Neural progenitor cell (in vitro differentiated cells): ENCODE measurements around the gene SDHD. TPM values are rescaled to one million over a fixed set of nuclear protein-coding genes. Genes with fewer than 3 reads are reported as not detected.

Experiments
- DNase-seq: peaks from one replicate; pipeline ENCODE4 v3.0.0-alpha.2; 2016; ENCODE audit warnings: low spot score
- H2AFZ ChIP-seq: fragments of 200-600 bp; sonication (generic); replicated peaks from 2 replicates; pipeline ENCODE4 v1.6.1; 2016; ENCODE audit warnings: antibody characterized with exemption
- H3F3A ChIP-seq: fragments of 200-600 bp; sonication (generic); 2 replicates; pipeline ENCODE4 v1.6.1; 2016; ENCODE audit warnings: antibody characterized with exemption, low read depth
- H3K27ac ChIP-seq: fragments of 200-600 bp; sonication (generic); 2 replicates; pipeline ENCODE4 v1.5.1; 2016; ENCODE audit warnings: mild to moderate bottlenecking
- H3K27me3 ChIP-seq: fragments of 200-600 bp; sonication (generic); 2 replicates; pipeline ENCODE4 v1.6.1; 2016; ENCODE audit warnings: mild to moderate bottlenecking, moderate library complexity
- H3K36me3 ChIP-seq: fragments of 200-600 bp; sonication (generic); 2 replicates; pipeline ENCODE4 v1.5.1; 2016
- H3K4me1 ChIP-seq: fragments of 200-600 bp; sonication (generic); 2 replicates; pipeline ENCODE4 v1.6.1; 2016; ENCODE audit warnings: mixed run types
- H3K4me2 ChIP-seq: fragments of 200-600 bp; sonication (generic); 2 replicates; pipeline ENCODE4 v1.6.1; 2016
- H3K4me3 ChIP-seq: fragments of 200-600 bp; sonication (generic); 2 replicates; pipeline ENCODE4 v1.5.1; 2016
- H3K79me2 ChIP-seq: fragments of 200-600 bp; sonication (generic); 2 replicates; pipeline ENCODE4 v1.6.1; 2016; ENCODE audit warnings: low read depth
- H3K9ac ChIP-seq: fragments of 200-600 bp; sonication (generic); 2 replicates; pipeline ENCODE4 v1.6.1; 2016
- H3K9me3 ChIP-seq: fragments of 200-600 bp; sonication (generic); 2 replicates; pipeline ENCODE4 v1.5.1; 2016; ENCODE audit warnings: low read depth
- H4K20me1 ChIP-seq: fragments of 200-600 bp; sonication (generic); 2 replicates; pipeline ENCODE4 v1.6.1; 2016; ENCODE audit warnings: low read depth
- H3K27ac Mint-ChIP-seq: 3 replicates; pipeline ENCODE4 v1.8.0; 2021; ENCODE audit warnings: mixed read lengths
- H3K27me3 Mint-ChIP-seq: 2 replicates; pipeline ENCODE4 v1.8.0; 2022; ENCODE audit warnings: low read depth, mild to moderate bottlenecking, inconsistent platforms, moderate library complexity, mixed read lengths; ENCODE audit not compliant: insufficient read depth
- H3K36me3 Mint-ChIP-seq: 3 replicates; pipeline ENCODE4 v1.8.0; 2021; ENCODE audit warnings: mixed read lengths
- H3K4me1 Mint-ChIP-seq: 3 replicates; pipeline ENCODE4 v1.8.0; 2021; ENCODE audit warnings: mixed read lengths
- H3K4me3 Mint-ChIP-seq: 3 replicates; pipeline ENCODE4 v1.8.0; 2021; ENCODE audit warnings: mild to moderate bottlenecking, moderate library complexity, mixed read lengths
- H3K9me3 Mint-ChIP-seq: 3 replicates; pipeline ENCODE4 v1.8.0; 2020; ENCODE audit warnings: mixed read lengths
- CTCF ChIP-seq: fragments of 200-600 bp; sonication (generic); IDR thresholded peaks from 2 replicates; pipeline ENCODE4 v1.5.1; 2017; ENCODE audit warnings: antibody characterized with exemption, mild to moderate bottlenecking
- EZH2 ChIP-seq: fragments of 200-600 bp; sonication (generic); IDR thresholded peaks from 2 replicates; pipeline ENCODE4 v1.6.1; 2017; ENCODE audit warnings: antibody characterized with exemption, mild to moderate bottlenecking, moderate library complexity
- EZH2phosphoT487 ChIP-seq: fragments of 200-600 bp; sonication (generic); IDR thresholded peaks from 2 replicates; pipeline ENCODE4 v1.6.1; 2017; ENCODE audit warnings: antibody characterized with exemption
- total RNA-seq: library from RNA; depleted of rRNA; stranded (reverse); fragments of >200 nt; gene quantifications from 2 replicates; pipeline ENCODE4 v1.2.3, GENCODE V29; 2015; ENCODE audit warnings: low replicate concordance

SDHD gene
- total RNA-seq = 59.7 and 75.4 TPM in 2 replicates

DNA sequence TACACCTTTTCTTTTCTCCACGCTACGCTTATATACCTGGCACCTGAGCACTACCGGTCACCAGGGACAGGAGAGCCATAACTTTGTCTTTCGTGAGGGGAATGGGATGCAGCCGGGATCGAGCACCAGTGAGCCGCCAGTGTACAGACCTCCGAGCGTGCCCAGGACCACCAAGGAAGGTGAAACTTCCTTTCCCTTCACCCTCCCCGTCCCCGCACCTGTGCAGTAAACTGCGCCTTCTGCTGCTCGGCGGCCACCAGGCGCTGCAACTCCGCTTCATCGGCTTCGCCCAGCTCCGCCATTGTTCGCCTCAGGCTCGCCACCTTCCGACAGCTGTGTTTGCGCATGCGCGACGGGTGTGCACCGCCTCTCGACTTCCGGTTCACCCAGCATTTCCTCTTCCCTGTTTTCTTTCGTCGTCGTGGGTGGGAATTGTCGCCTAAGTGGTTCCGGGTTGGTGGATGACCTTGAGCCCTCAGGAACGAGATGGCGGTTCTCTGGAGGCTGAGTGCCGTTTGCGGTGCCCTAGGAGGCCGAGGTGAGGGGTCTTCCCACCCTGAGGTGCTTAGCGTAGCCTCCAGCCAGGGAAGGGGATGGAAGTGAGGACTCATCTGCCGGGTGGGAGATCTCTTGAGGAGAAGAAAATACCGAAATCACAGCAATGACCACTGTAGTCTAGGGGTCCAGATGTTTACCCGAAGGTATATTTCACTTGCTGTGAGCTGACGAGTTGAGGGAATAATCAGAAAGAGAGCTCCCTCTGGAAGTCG, at the start of gene SDHD, which contains the start of gene TIMM8B:
Gene SDHD, plus strand, starts transcription at position 452 of the 770 bp plus-strand sequence. Its CDS starts 35 bp downstream, at position 487.
Gene TIMM8B, minus strand, starts transcription at position 335 of the 770 bp plus-strand sequence. Its CDS starts 33 bp downstream, at position 302.
- peaks cover 31% of the 10 kb centered on the region for H3K36me3 ChIP-seq
- peaks cover 5% of the 10 kb centered on the region for H4K20me1 ChIP-seq
- H3F3A ChIP-seq = peaks cover 32% of the 10 kb centered on the region
- Mint-ChIP-seq H3K4me1 (peaks cover 28% of the 10 kb centered on the region), H3K9me3 (no peaks in the 10 kb centered on the region), H3K4me3 (peak within 1 kb of the TSS; percentile 100), H3K27ac (peak within 1 kb of the TSS; percentile 98), H3K36me3 (peaks cover 25% of the 10 kb centered on the region), H3K27me3 (peaks cover 11% of the 10 kb centered on the region)
- peak; percentile 99 for DNase-seq
- H3K27me3 ChIP-seq = no peaks in the 10 kb centered on the region
- H3K9ac ChIP-seq = peak within 1 kb of the TSS; percentile 78
- H3K4me1 ChIP-seq = peaks cover 10% of the 10 kb centered on the region
- TF ChIP-seq CTCF (peak; percentile 38), EZH2 (no peak)
- H2AFZ ChIP-seq = peak within 1 kb of the TSS; percentile 86
- peak within 1 kb of the TSS; percentile 98 for H3K4me2 ChIP-seq
- peak within 1 kb of the TSS; percentile 90 for H3K4me3 ChIP-seq
- no peak within 1 kb of the TSS for H3K27ac ChIP-seq
- peaks cover 34% of the 10 kb centered on the region for H3K79me2 ChIP-seq
- no peaks in the 10 kb centered on the region for H3K9me3 ChIP-seq

DNA sequence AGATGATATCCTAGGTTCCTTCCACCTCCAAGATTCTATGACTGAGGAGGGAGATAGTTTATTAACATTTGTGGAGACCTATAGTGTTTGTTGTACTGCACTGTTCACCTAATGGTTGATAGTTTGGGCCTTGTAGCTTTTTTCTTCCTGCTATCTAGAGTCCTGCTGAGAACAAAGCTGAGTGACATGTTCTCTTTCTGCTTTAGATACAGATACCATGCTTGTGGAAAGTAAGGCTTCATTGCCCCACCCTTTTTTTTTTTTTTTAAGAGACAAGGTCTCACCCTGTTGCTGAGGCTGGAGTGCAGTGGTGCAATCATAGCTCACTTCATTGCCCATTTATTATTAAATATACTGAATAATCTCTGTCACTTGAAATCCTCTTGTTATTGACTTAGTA, 49.1 kb upstream of the SDHD start:
- no peak overlapping the region for H2AFZ ChIP-seq
- Mint-ChIP-seq H3K27me3 (peaks cover 2% of the 10 kb centered on the region), H3K36me3 (peaks cover 25% of the 10 kb centered on the region), H3K27ac (no peak overlapping the region), H3K4me1 (no peaks in the 10 kb centered on the region), H3K4me3 (no peak overlapping the region), H3K9me3 (no peaks in the 10 kb centered on the region)
- TF ChIP-seq CTCF = no peak
- no peak for TF ChIP-seq EZH2
- no peak for TF ChIP-seq EZH2phosphoT487
- no peak overlapping the region for H3K9ac ChIP-seq
- H3F3A ChIP-seq = no peaks in the 10 kb centered on the region
- no peak overlapping the region for H3K4me3 ChIP-seq
- no peaks in the 10 kb centered on the region for H3K4me1 ChIP-seq
- peaks cover 6% of the 10 kb centered on the region for H3K36me3 ChIP-seq
- no peak overlapping the region for H3K4me2 ChIP-seq
- no peaks in the 10 kb centered on the region for H3K27me3 ChIP-seq
- no peak for DNase-seq
- H4K20me1 ChIP-seq = peaks cover 16% of the 10 kb centered on the region
- H3K9me3 ChIP-seq = no peaks in the 10 kb centered on the region
- peaks cover 16% of the 10 kb centered on the region for H3K79me2 ChIP-seq
- no peak overlapping the region for H3K27ac ChIP-seq

- H3K36me3 Mint-ChIP-seq = peaks cover 33% of the 10 kb centered on the region
- Histone ChIP-seq H3K9me3 (no peaks in the 10 kb centered on the region), H3K27me3 (no peaks in the 10 kb centered on the region), H3K27ac (no peak overlapping the region), H2AFZ (no peak overlapping the region), H3K4me1 (no peaks in the 10 kb centered on the region), H3K36me3 (peaks cover 27% of the 10 kb centered on the region), H3K9ac (no peak overlapping the region), H3K4me2 (no peak overlapping the region), H4K20me1 (peaks cover 16% of the 10 kb centered on the region), H3K4me3 (no peak overlapping the region), H3F3A (no peaks in the 10 kb centered on the region), H3K79me2 (peaks cover 28% of the 10 kb centered on the region)
- H3K9me3 Mint-ChIP-seq = peaks cover 5% of the 10 kb centered on the region
- no peak for TF ChIP-seq EZH2phosphoT487
- no peak for TF ChIP-seq EZH2
- TF ChIP-seq CTCF = no peak
- H3K4me3 Mint-ChIP-seq = no peak overlapping the region
- no peak overlapping the region for H3K27ac Mint-ChIP-seq
- H3K4me1 Mint-ChIP-seq = no peaks in the 10 kb centered on the region
- no peak for DNase-seq
- no peaks in the 10 kb centered on the region for H3K27me3 Mint-ChIP-seq
Observed at GRCh38 chr11:112042161-112042960, 44.3 kb upstream of the SDHD start.
